GM18526 (cell line): ENCODE results near the gene TTF1.

Source experiments
- POLR2A ChIP-seq: IDR thresholded peaks from 3 replicates; pipeline ENCODE4 v1.6.1; 2011; ENCODE audit not compliant: insufficient read length; ENCODE audit errors: extremely low read depth

TTF1 gene, protein sequence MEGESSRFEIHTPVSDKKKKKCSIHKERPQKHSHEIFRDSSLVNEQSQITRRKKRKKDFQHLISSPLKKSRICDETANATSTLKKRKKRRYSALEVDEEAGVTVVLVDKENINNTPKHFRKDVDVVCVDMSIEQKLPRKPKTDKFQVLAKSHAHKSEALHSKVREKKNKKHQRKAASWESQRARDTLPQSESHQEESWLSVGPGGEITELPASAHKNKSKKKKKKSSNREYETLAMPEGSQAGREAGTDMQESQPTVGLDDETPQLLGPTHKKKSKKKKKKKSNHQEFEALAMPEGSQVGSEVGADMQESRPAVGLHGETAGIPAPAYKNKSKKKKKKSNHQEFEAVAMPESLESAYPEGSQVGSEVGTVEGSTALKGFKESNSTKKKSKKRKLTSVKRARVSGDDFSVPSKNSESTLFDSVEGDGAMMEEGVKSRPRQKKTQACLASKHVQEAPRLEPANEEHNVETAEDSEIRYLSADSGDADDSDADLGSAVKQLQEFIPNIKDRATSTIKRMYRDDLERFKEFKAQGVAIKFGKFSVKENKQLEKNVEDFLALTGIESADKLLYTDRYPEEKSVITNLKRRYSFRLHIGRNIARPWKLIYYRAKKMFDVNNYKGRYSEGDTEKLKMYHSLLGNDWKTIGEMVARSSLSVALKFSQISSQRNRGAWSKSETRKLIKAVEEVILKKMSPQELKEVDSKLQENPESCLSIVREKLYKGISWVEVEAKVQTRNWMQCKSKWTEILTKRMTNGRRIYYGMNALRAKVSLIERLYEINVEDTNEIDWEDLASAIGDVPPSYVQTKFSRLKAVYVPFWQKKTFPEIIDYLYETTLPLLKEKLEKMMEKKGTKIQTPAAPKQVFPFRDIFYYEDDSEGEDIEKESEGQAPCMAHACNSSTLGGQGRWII

DNA sequence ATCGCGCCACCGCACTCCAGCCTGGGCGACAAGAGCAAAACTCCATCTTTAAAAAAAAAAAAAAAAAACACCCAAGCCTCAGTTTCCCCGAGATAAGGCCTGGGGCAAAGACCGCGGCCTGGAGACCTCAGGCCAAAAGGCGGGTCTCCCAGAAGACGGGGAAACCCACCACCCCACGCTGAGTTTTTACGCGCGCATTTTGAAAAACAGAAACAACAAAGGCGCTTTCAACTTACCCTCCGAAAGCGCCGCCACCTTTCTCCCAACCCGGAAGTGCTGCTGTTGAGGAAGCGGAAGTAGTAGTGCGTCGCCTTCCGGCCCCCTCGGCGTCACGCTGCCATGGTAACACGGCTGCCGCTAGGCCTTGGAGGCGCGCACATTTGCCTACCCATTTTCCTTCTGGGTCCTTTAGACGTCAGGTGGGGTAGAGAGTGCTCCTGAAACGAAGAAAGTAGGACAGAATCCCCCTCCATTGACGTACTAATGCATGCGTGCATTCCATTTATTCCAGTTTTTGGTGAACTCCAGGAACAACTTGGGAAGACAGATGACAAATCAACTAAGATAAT is at the start of gene TTF1:
TSS of gene TTF1 (minus strand) at position 287 of the 569 bp plus-strand sequence. CDS start 4,019 bp downstream, outside the sequence.
- peak; percentile 61 for TF ChIP-seq POLR2A

DNA sequence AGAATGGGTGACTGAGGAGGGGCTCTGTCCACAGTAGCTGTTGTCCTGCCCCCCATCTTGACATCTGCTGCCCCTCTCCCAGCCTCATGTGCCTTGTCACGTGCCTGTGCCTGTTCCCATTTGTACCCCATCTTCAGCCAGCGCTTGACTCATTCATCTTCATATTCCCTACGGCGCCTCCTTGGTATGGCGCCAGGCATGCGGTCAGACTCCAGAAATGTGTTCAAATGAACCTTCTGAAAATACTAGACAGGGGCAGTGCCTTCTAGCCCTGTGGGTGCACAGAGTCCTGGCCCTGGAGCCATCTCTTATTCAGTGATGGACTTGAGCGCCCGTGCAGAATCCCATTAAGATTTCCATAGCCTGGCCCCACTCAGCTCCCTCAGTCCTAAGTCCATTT is 49.6 kb upstream of the TTF1 start:
- no peak for TF ChIP-seq POLR2A

DNA sequence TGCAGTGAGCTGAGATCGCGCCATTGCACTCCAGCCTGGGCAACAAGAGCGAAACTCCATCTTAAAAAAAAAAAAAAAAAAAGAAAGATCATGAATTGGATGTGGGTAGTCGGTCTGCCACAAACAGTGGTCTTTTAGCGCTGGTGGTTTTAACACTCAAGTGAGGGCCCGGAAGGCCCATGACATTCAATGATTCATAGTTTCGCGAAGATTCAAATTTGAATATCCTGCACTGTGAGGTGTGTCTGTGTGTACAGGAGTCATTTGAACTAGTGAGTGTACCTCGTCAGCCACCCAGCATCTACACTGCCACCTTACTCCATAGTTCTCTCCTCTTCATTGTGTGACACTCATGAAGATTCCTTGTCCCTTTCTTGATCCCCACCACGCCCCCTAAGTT is 44.6 kb upstream of the TTF1 start:
- no peak for TF ChIP-seq POLR2A

DNA sequence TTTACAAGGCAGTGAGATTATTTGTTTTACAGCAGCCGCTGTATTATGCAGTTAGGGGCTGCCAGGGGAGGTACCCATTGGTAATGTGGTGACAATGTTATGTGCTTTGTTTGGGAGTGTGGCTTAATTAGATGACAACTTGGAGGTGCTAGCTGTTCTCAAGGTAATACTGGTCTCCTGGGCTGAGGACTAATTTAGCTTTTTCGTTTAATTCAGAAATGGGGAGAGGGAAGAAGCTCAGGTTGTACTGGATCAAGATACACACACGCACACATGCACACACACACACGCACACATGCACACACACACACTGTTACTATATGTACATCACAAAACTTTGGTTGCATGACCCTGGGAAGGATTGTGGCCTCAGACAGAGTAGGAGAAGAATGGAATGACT is 41.3 kb upstream of the TTF1 start:
- TF ChIP-seq POLR2A: no peak

DNA sequence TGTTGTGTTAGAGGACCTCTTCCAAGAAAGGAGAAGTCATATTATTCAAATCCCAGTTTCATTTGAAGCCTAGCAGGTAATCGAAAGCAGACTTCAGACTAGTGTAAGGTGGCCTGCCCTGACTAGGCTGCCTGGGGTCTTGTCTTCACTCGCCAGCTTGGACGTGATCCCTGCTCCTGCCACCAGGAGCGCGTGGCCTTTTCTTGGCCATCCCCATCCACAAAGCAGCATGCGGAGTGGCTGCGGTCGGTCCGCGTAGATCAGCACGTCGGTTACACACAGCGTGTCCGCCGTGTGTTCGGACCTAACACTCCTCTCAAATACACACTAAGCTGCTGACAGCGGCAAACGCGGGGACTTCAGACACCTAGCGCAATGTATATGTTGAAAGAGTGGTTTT is 40.7 kb upstream of the TTF1 start:
- no peak for TF ChIP-seq POLR2A

DNA sequence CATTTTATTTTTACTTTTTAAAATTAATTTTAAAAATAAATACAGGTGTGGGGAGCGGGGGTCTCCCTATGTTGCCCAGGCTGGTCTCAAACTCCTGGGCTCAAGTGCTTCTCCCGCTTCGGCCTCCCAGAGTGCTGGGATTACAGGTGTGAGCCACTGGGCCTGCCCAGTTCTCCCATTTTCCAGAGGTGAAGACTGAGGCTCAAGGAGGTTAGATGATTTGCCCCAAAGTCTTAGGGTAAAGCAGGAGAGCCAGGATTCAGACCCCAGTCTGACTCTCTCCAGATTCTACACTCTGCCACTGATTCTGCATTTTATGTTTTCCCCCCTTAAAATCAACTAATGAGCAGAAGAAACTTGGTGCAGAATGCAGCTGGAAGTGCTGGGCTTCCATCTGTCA is 40.2 kb upstream of the TTF1 start:
- TF ChIP-seq POLR2A: no peak

DNA sequence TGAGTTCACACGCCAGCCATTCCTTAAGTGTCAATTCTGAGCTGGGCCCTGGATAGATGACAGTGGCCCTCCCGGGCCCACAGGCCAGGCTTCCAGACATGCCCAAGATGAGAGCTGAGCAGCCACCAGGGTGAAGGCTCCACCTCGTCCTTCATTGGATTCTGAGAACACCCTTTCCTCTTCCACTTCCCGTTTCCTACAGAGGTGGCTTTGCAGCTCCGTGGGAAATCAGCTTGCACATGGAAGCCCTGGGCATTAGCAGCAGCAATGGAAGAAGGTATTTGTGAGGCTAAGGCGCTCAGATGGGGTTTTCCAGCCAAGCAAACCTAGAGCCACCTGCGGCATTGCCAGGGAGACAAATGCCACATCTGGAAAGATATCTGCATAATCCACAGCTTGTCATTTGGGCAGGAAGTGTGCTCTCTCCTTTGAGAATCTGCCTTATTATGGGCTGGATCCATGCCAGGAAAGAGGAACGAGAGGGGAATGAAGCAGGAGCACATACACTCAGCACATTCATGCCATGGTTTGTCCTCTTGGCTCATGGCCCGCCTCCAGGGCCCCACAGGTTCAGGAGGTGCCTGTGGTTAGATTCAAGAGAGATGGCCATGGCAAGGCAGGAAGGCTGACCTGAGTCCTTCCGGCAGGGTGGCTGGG is 37.4 kb upstream of the TTF1 start:
- no peak for TF ChIP-seq POLR2A

DNA sequence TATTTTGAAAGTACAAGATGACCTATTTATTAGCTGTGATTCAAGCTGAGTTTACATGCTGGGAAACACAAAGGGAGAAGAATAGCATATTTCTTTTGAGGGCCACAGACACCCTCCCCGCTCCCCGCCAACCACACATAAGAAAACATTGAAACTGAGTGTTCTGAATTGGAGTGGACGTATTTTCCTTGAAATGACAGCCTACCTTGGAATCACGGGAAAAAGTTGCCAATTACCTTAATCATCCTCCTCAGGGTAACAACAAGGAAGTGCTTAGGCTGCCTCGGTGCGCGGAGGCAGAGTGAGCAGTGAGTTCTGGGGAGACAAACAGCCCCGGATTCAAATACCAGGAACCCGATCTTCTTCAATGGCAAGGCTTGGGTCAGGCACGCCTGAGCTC is 34.8 kb upstream of the TTF1 start:
- no peak for TF ChIP-seq POLR2A

DNA sequence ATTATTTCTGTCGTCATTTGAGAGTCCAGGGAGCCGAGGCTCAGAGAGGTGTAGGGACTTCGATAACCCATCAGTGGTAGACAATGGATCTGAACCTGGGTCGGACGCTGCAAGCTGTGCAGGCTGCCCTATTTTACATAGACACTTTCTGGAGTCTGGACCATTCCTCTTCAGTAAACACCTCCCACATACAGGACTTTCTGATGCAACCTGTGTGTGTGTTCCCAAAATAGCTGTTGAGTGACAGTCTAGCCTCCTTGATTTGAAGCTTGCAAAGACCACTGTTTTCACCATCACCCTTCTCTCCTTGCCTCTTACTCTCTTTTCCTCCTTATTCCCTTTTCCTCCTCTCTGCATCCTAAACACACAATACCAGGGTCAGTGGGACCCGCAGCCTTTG is 34.1 kb upstream of the TTF1 start:
- TF ChIP-seq POLR2A: no peak

DNA sequence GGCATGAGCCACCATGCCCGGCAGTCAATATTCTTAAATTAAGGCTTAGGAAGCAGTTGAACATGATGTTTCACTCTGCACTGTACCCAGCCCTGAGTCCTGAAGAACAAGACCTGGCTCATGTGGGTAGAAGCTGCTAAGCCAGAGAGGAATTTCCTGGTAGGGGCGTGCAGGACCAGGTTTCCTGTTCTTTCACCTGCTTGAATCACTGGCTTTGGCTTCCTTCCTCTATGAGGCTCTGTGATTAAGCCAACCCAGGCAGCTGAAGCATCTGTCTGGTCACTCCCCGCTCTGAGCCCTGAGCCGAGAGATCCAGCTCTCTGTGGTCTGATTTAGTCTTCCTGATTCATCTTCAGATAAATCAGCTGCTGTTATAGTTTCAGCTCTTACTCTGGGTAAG is 32.5 kb upstream of the TTF1 start:
- no peak for TF ChIP-seq POLR2A

DNA sequence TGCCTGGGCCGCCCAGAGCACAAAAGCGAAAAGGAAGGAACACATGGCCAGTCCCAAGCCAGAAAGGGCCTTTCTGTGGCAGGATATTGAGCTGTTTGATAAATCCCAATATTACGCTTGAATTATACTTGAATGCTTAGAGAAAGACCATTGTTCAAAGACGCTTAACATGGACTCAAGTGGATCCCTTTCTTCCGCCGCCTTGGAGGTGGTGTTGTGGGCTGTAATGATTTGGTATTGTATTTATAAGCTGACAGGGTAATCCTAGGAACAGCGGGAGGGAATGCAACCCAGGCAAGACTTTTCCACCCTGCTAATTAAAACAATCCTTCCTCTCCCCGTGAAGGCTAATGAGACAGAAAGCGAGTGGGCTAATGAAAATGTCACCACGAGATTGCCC is 28.2 kb upstream of the TTF1 start:
- TF ChIP-seq POLR2A: no peak

DNA sequence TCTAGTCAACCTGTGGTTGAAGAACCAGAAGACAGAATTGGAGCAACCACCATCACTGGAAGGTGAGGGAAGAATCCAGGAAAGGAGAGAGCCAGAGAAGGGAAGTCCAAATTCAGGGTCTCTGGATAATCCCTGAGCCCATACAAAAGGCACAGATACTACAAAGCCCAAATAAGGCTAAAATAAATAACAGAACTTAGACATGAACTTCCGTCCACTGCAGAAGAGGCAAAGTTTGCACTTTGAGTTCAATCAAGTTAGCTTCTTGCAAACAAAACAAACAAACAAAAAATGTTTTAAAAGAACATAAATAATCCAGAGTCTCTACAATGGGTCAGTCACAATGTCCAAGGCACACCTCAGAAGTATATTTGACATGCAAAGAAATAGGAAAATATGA is 24.4 kb upstream of the TTF1 start:
- TF ChIP-seq POLR2A: no peak

DNA sequence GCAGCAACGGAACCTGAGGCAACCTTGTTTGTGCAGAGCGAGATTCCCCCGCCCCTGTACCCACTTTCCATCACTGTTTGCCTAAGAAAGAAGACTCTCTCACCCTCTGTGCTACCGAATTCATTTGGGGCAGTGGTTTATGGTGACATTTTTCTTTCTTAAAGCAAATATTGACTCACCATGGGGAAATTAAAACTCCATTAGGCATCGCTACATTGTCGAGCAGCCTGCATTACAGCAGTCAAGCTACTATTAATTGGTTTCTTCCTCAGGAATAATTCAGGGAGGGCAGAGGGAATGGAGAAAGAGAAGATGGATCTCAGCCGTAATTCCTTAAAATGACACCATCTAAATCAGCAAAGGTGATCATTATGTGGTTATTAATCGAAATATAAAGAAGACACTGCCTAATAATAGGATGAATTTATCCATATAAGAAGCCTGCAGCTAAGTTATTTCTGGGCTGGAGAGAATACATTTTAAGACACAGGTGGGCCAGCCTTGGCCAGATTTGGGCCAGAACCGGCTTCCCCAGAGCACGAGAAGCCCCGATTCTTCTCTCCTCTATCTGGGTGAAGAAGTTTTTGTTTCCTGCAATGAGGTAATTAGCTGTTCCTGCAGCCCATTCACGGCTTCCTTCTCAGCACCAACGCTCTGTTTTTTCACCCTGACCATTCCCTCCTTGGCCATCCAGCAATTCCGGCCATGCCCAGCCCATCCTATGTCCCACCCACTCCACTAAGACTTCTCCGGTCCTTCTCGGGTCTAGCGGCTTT is 20.2 kb upstream of the TTF1 start:
- TF ChIP-seq POLR2A: no peak

DNA sequence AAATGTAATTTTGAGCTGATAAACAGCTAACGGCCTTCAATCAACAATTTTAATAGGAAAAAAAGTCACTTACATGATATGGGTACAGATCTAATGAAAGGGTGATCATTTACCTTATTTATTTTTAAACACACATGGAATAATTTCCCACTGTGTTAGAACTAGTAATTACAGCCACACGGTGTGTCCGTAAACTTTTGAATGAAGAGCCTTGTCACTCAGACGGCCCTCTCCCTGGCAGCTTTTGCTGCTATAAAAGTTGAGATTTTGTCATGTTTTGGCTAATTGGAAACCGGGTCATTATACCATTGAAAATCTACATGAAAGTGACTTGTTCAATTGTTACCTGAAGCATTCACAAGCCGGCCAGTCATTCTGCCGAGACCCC is 19.0 kb upstream of the TTF1 start:
- no peak for TF ChIP-seq POLR2A
